HG02763 (cell line): ENCODE measurements around the gene EIF4G3.
"Not testable (repeated sequence)": the region's sequence is repeated elsewhere in the genome, so short reads cannot be mapped to it uniquely, and the experiment has no call there.

Source experiments
- ATAC-seq: cut with Tn5 transposase; IDR thresholded peaks from one replicate; pipeline ENCODE4 v1.9.1; 2021; ENCODE audit warnings: mild to moderate bottlenecking, moderate library complexity; ENCODE audit not compliant: unreplicated experiment

EIF4G3 gene

GRCh38 chr1:21077085-21077484, 99.6 kb downstream of the EIF4G3 start:
- no peak for ATAC-seq

DNA sequence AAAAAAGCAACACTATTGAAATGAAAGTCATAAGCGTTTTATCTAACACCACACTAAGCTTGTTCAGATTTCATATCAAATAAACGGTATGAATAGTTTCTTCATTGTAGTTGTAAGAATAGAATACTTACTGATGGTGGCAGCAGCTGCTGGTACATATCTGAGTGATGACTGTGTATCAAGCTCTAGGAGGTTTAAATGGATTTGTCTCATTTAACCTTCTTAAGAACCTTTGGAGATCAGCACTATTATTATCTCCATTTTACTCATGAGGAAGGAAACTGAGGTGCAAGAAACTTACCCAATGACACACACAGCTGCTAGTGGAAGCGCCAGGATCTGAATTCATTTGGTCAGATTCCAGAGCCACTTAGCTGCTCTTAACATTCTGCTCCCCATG, 104.0 kb downstream of the EIF4G3 start:
- ATAC-seq, result no peak

DNA sequence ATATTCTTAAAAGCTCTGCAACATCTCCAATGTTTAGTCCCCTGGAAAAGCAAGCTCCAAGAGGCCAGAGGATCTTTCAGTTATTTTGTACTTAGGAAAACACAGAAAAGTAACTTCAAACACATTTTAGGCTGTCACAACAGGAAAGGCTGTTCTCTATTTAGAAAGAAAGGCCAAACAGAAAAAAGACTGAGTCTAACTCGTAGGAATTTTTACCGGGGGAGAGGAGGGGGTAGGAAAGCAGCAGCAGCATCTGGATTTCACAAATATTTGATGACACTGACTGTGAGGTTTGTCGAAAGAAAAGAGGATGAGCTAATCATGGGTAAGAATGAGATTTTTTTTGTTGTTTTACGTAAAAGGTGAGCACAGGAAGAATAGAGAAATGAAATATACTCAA, 107.1 kb downstream of the EIF4G3 start:
- no peak for ATAC-seq

GRCh38 chr1:21068937-21069336, 107.8 kb downstream of the EIF4G3 start:
- ATAC-seq, result no peak

- no peak for ATAC-seq
These were observed 109.0 kb downstream of the EIF4G3 start for GRCh38 chr1:21067551-21068227.

GRCh38 chr1:21066356-21067012, 110.2 kb downstream of the EIF4G3 start:
- no peak for ATAC-seq

DNA sequence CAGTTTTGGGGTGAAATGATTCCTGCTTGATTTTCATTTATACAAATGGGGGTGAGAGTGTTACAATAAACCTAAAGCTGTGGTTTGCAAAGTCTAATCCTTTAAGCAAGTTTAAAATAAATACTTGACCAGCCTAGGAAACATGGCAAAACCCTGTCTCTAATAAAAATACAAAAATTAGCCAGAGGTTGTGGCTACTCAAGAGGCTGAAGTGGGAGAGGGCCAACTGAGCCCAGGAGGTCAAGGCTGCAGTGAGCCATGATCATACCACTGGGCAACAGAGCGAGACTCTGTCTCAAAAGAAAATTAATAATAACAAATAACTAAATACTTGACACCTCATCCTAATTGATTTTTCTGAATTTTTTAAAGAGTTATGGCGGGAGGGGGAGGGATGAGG, 110.8 kb downstream of the EIF4G3 start:
- no peak for ATAC-seq

DNA sequence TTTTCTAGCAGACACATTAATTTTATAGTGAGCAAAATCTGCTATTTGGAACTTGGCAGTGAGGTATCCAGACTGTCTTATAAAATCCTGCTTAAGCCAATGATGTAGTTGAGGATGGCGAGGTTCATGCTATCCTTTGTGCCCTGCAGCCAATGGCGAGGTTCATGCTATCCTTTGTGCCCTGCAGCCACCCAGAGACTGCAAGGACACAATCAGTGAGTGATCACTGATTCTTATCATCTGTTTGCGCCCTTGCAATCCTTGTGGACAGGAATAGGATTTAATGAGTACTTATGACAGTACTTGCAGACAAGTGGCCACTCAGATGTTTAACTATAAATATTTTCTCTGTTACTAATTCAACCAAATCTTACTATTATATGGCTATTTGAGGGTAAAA, 112.6 kb downstream of the EIF4G3 start:
- ATAC-seq, result no peak

GRCh38 chr1:21060523-21060922, 116.2 kb downstream of the EIF4G3 start:
- ATAC-seq, result no peak

DNA sequence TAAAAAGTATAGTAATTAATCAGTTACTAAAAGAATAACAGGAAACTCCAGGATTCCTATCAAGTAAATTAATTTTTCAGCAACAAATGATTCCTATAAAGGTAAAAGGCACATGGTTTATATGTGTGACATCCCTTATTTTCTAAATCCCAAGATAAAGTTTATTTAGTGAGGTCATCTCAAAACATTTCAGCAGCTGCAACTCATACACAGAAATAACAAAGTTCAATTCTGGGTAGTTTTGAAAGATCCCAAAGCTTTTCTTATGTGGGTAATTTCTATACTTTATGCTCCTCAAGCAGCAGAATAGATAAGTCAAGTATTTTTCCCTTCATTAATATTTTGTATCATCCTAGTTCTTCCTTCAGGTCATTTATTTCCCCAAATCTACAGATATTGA, 117.7 kb downstream of the EIF4G3 start:
- no peak for ATAC-seq

DNA sequence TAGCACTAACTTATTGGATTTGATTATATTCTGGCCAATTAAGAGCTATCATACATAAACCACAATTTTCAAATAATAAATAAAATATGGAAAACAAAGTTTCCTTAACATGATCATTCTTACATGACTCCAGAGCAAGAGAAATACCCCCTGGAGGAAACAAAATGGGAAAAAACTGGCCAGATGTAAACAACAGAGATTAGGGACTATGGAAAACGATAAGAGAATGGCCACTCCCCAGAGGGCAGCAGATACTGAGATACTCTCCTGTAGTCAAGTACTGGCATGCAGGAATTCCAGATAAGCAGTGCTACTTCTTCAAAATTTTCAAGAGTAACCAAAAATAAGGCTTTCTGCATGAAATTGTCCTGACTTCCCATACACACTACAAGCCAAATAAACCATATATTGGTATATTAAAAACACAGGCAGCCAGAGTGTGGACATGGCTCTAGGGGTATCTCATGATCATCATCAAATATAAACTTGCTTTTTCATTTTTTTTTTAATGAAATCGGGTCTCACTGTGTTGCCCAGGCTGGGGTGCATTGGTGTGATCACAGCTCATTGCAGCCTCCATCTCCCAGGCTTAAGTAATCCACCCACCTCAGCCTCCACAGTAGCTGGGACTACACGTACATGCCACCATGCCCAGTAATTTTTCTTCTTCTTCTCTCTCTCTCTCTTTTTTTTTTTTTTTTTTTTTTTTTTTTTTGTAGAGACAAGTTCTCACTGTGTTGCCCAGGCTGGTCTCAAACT, 118.5 kb downstream of the EIF4G3 start:
- ATAC-seq, result no peak

- not testable (repeated sequence) for ATAC-seq
These were observed 123.3 kb downstream of the EIF4G3 start for GRCh38 chr1:21053189-21053928.

DNA sequence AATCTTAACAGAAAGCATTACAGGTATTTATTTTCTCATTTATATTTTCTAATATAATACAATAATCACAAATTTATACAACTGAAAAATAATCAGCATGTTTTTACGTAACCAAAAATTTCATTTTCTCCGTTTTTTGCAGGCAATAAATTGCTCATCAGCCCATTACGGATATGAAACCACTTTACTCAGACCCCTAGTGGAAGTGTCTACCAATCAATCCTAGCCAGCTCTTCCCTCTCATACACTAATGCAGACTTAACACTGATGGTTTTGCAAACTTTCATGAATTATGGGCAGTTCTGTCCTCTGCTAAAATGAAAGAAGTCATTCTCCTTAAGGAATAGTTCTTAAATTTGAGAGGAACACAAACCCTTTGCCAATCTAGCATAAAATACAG, 124.7 kb downstream of the EIF4G3 start:
- ATAC-seq, result no peak

DNA sequence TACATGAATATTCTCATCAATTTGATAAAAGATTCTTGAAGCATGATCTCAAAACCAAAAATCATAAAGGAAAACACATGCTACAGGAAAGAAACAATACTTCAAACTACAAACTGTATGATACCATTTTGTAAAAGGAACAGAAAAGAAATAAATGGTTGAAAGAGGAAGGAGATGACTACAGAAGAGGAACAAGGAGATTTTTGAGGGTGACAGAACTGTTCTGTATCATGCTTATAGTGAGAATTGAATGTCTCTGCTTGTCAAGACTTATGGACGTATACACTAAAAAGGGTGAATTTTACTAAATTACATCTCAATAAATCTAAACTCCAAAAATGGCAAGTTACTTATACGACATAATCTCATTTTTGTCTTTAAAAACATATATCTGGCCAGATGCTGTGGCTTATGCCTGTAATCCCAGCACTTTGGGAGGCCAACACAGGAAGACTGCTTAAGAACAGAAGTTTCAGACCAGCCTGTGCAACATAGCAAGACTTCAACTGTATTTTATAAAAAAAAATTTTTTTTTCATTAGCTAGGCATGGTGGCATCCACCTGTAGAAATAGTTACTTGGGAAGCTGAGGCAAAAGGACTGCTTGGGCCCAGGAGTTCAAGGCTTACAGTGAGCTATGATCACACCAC, 125.4 kb downstream of the EIF4G3 start:
- ATAC-seq, result no peak

DNA sequence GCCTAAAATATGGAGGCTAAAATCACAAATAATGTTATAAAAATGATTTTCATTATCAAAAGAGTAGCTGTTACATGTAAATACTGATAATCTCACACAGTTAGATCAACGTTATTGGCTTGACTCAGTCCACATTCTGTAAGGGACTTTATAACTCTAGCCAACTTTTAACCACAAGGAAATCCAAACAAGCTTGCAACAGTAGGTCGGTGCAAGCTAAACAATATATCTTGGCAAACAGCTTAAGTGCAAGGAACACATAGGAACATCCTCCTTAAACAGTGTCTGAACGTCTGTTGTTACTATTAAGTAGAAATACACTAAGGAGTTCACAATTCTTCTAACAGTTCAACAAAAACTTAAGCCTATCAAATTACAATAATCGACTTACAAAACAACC, 126.7 kb downstream of the EIF4G3 start:
- ATAC-seq, result no peak

GRCh38 chr1:21048462-21048861, 128.2 kb downstream of the EIF4G3 start:
- no peak for ATAC-seq

GRCh38 chr1:21046132-21046531, 130.6 kb downstream of the EIF4G3 start:
- ATAC-seq, result no peak

DNA sequence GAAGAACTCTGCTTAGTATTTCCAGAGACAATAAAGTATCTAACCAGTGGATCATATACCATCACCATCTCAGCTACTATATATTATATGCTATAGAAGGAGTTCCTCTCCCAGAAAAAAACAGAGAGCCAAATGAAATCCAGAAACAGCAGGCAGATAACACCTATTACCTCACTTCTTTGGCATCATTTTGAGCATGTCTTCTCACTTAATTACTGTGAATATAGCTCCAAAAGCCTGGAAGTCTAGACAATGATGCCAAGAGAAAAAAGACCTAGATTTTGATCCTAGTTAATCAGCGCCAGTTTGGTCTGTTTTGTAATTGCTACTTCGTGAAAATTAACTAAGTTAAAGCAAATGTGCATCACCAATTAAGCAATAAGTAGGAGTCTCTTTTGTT, 131.3 kb downstream of the EIF4G3 start:
- no peak for ATAC-seq

DNA sequence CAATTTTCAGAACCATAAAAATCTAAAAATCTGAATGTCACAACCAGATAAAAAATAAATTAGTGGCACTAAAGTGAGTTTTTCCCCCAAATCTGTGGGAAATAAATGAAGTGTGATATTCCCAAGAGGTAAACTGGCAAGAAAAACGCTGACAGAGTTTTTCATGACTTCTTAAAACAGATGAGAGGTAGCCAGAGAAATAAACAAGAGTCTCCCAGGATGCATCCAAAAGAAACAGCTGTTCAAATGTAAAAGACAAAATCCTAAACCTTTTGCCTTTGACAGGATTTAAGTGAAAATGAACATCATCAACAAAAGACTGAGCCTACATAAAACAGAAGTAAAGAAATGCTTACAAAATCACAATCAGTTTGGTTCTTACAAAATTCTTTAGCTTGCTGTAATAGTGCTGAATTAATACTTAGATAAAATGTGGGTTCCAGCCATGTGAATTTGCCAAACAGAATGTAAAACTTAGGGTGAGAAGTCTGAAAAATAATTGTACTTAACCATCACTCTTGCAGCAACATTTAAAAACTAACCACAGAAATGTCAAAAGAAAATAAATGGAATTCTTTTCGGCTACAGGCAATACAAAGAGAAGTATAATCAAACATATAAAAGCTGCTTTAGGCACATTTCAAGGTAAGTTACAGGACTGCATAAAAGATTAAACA, 133.6 kb downstream of the EIF4G3 start:
- ATAC-seq, result no peak

DNA sequence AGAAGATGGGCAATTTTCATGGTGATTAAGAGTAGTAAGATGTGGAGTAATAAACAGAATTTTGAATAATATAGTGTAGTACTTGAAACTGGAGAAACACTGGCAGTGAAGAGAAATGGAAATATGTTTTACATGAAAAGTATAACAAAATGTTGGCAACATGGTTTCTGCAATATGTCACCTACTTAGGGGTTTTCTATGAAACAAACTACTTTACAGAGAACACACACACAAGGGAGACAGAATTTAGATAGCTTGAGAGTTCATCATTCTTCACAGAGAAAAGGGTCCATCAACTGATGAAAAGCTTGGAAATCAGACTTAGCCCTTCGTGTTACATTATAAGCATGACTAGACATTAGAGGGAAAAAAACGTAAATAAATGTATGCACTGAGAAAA, 135.2 kb downstream of the EIF4G3 start:
- ATAC-seq, result no peak
